Right atrium auricular region (tissue), 2 donors: ENCODE results near the gene PGM5. TPM values are rescaled to one million over a fixed set of nuclear protein-coding genes. Genes with fewer than 3 reads are reported as not detected.

Experiments
- DNase-seq: peaks from one replicate; pipeline ENCODE4 v3.0.0-alpha.2; 2019; ENCODE audit warnings: low spot score
- H3K27ac ChIP-seq, 2 donors: fragments of 200-600 bp; sonication (generic); 1 replicate in 1 of 2; 2 replicates in 1 of 2; pipeline ENCODE4 v1.5.1; 2016 to 2019
- H3K27me3 ChIP-seq, 2 donors: fragments of 200-600 bp; sonication (generic); one replicate each; pipeline versions ENCODE4 v1.5.1 to v1.6.0; 2017 to 2019
- H3K36me3 ChIP-seq: fragments of 200-600 bp; sonication (generic); one replicate; pipeline ENCODE4 v1.5.1; 2016
- H3K4me1 ChIP-seq, 2 donors: fragments of 200-600 bp; sonication (generic); one replicate each; pipeline versions ENCODE4 v1.5.1 to v1.6.0; 2017 to 2019
- H3K4me3 ChIP-seq, 2 donors: fragments of 200-600 bp; sonication (generic); 1 replicate in 1 of 2; 2 replicates in 1 of 2; pipeline ENCODE4 v1.5.1; 2017 to 2019; ENCODE audit warnings: mild to moderate bottlenecking in 1 of 2, moderate library complexity in 1 of 2
- H3K9me3 ChIP-seq, 2 donors: fragments of 200-600 bp; sonication (generic); one replicate each; pipeline ENCODE4 v1.5.1; 2019
- CTCF ChIP-seq, 2 donors: fragments of 200-600 bp; sonication (generic); IDR thresholded peaks; one replicate each; pipeline ENCODE4 v1.5.1; 2019; ENCODE audit warnings: antibody characterized with exemption in 2 of 2
- total RNA-seq, 2 donors: library from RNA; depleted of rRNA; stranded (reverse); fragments of >200 nt; gene quantifications; one replicate each; pipeline ENCODE4 v1.1.0, GENCODE V29; 2016

Gene PGM5
- total RNA-seq, 2 donors from 2014 or later = 274 to 281 TPM

GRCh38 chr9:68429631-68430030 is 73.2 kb downstream of the PGM5 start:
- Histone ChIP-seq H3K9me3 (no peaks in the 10 kb centered on the region), H3K4me1 (peaks cover 0 to 16% of the 10 kb centered on the region in 2 donors), H3K27me3 (no peaks in the 10 kb centered on the region), H3K4me3 (no peak overlapping the region), H3K27ac (no peak overlapping the region), H3K36me3 (peaks cover 37% of the 10 kb centered on the region)
- no peak for DNase-seq
- no peak for TF ChIP-seq CTCF (IDR thresholded peaks at IDR 0.05)

- peaks cover 29% of the 10 kb centered on the region for H3K36me3 ChIP-seq
- no peaks in the 10 kb centered on the region for H3K27me3 ChIP-seq
- peaks cover 0 to 22% of the 10 kb centered on the region in 2 donors for H3K4me1 ChIP-seq
- no peak for TF ChIP-seq CTCF (IDR thresholded peaks at IDR 0.05)
- DNase-seq = no peak
- H3K27ac ChIP-seq = peak overlapping the region in 1 of 2 donors; percentile 2
- no peak overlapping the region for H3K4me3 ChIP-seq
- no peaks in the 10 kb centered on the region for H3K9me3 ChIP-seq
Observed at GRCh38 chr9:68431307-68431706, 74.9 kb downstream of the PGM5 start.

- Histone ChIP-seq H3K4me3 (no peak overlapping the region), H3K27ac (peak overlapping the region in 1 of 2 donors; percentile 25), H3K36me3 (peaks cover 15% of the 10 kb centered on the region), H3K4me1 (peaks cover 0 to 26% of the 10 kb centered on the region in 2 donors), H3K27me3 (no peaks in the 10 kb centered on the region), H3K9me3 (no peaks in the 10 kb centered on the region)
- no peak for DNase-seq
- TF ChIP-seq CTCF (IDR thresholded peaks at IDR 0.05) = no peak
Observed at GRCh38 chr9:68433531-68434110, 77.2 kb downstream of the PGM5 start.

- no peak for TF ChIP-seq CTCF (IDR thresholded peaks at IDR 0.05)
- Histone ChIP-seq H3K36me3 (no peaks in the 10 kb centered on the region), H3K27ac (peak overlapping the region; percentile 34 to 67), H3K9me3 (peaks cover 0 to 14% of the 10 kb centered on the region in 2 donors), H3K4me1 (peaks cover 0 to 26% of the 10 kb centered on the region in 2 donors), H3K27me3 (no peaks in the 10 kb centered on the region), H3K4me3 (no peak overlapping the region)
- DNase-seq = peak; percentile 70
Observed at GRCh38 chr9:68437785-68438184, 81.4 kb downstream of the PGM5 start.

- TF ChIP-seq CTCF (IDR thresholded peaks at IDR 0.05) = no peak
- Histone ChIP-seq H3K9me3 (peaks cover 0 to 14% of the 10 kb centered on the region in 2 donors), H3K4me1 (peaks cover 0 to 26% of the 10 kb centered on the region in 2 donors), H3K27ac (no peak overlapping the region), H3K4me3 (no peak overlapping the region), H3K36me3 (no peaks in the 10 kb centered on the region), H3K27me3 (no peaks in the 10 kb centered on the region)
- no peak for DNase-seq
Observed at GRCh38 chr9:68443624-68444023, 87.2 kb downstream of the PGM5 start.

- no peaks in the 10 kb centered on the region for H3K27me3 ChIP-seq
- TF ChIP-seq CTCF (IDR thresholded peaks at IDR 0.05) = no peak
- no peak for DNase-seq
- peaks cover 0 to 32% of the 10 kb centered on the region in 2 donors for H3K4me1 ChIP-seq
- peak overlapping the region; percentile 29 to 54 for H3K27ac ChIP-seq
- H3K36me3 ChIP-seq = no peaks in the 10 kb centered on the region
- H3K4me3 ChIP-seq = no peak overlapping the region
- peaks cover 0 to under 1% of the 10 kb centered on the region in 2 donors for H3K9me3 ChIP-seq
Observed at GRCh38 chr9:68446836-68447235, 90.4 kb downstream of the PGM5 start.
